DMS79 treated with DMSO at 0.1 percent for 48 hours (cell line): Measurements from ENCODE around the gene ZMYND8.
"Not testable (repeated sequence)": the region's sequence is repeated elsewhere in the genome, so short reads cannot be mapped to it uniquely, and the experiment has no call there.

ENCODE experiments used
- DNase-seq: peaks from one replicate; lab custom pipeline; 2025; lab: John Stamatoyannopoulos, UW

The ZMYND8 gene

GRCh38 chr20:47204008-47204849, 152.3 kb downstream of the ZMYND8 start:
- no peak for DNase-seq

GRCh38 chr20:47202733-47203667, 153.5 kb downstream of the ZMYND8 start:
- no peak for DNase-seq

- no peak for DNase-seq
Observed at GRCh38 chr20:47201074-47201730, 155.3 kb downstream of the ZMYND8 start.

- DNase-seq, result no peak
Observed at GRCh38 chr20:47198996-47199552, 157.4 kb downstream of the ZMYND8 start.

GRCh38 chr20:47198254-47198671, 158.2 kb downstream of the ZMYND8 start:
- DNase-seq, result no peak

- DNase-seq, result peak; percentile 10
Observed at GRCh38 chr20:47196091-47197081, 160.1 kb downstream of the ZMYND8 start.

GRCh38 chr20:47195573-47195972, 160.9 kb downstream of the ZMYND8 start:
- DNase-seq, result no peak

GRCh38 chr20:47191956-47192355, 164.5 kb downstream of the ZMYND8 start:
- no peak for DNase-seq

GRCh38 chr20:47191074-47191673, 165.3 kb downstream of the ZMYND8 start:
- no peak for DNase-seq

- DNase-seq, result no peak
Observed at GRCh38 chr20:47189060-47189459, 167.4 kb downstream of the ZMYND8 start.

- no peak for DNase-seq
Observed at GRCh38 chr20:47188540-47188939, 168.0 kb downstream of the ZMYND8 start.

- DNase-seq, result no peak
Observed at GRCh38 chr20:47187450-47188195, 168.9 kb downstream of the ZMYND8 start.

GRCh38 chr20:47183367-47183766, 173.1 kb downstream of the ZMYND8 start:
- DNase-seq, result no peak

GRCh38 chr20:47181056-47181862, 175.2 kb downstream of the ZMYND8 start:
- no peak for DNase-seq

- no peak for DNase-seq
Observed at GRCh38 chr20:47179267-47179666, 177.2 kb downstream of the ZMYND8 start.

- no peak for DNase-seq
Observed at GRCh38 chr20:47178851-47179250, 177.6 kb downstream of the ZMYND8 start.

- DNase-seq, result no peak
Observed at GRCh38 chr20:47178277-47178676, 178.2 kb downstream of the ZMYND8 start.

- not testable (repeated sequence) for DNase-seq
Observed at GRCh38 chr20:47176217-47176616, 180.3 kb downstream of the ZMYND8 start.

- DNase-seq, result peak; percentile 41
Observed at GRCh38 chr20:47175493-47175892, 181.0 kb downstream of the ZMYND8 start.
